NB4 (cell line): ENCODE data around the gene CFAP299.

Experiments
- MYC ChIP-seq: IDR thresholded peaks from 2 replicates; pipeline ENCODE4 v1.6.1; 2011; ENCODE audit warnings: low read depth, low read length
- POLR2A ChIP-seq: IDR thresholded peaks from 2 replicates; pipeline ENCODE4 v1.6.1; 2011; ENCODE audit warnings: mild to moderate bottlenecking; ENCODE audit not compliant: insufficient read length; ENCODE audit errors: extremely low read depth
- TF ChIP-seq, protein P1 (sequence below): IDR thresholded peaks from one replicate; pipeline ENCODE4 v1.5.1; 2012; ENCODE audit warnings: low read depth, low read length

DNA sequence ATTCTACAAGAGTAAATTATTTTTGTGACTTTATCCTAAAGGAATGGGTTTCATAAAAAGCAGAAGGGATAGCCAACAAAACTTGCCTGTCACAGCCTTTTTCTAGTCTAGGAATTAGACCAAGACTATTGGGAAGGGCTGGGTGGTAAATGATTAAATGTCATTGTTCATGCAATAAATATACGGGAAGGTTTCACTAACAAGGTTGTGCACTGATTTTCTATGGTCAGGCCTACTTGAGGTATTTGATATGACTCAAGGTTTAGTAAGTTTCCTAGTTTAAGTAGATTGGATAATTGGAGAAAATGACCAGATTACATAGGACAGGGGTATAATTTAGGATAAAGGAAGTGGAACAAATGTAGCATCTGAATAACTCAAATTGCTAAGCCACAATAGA lies 445.9 kb downstream of the CFAP299 start:
- TF ChIP-seq, protein P1, sequence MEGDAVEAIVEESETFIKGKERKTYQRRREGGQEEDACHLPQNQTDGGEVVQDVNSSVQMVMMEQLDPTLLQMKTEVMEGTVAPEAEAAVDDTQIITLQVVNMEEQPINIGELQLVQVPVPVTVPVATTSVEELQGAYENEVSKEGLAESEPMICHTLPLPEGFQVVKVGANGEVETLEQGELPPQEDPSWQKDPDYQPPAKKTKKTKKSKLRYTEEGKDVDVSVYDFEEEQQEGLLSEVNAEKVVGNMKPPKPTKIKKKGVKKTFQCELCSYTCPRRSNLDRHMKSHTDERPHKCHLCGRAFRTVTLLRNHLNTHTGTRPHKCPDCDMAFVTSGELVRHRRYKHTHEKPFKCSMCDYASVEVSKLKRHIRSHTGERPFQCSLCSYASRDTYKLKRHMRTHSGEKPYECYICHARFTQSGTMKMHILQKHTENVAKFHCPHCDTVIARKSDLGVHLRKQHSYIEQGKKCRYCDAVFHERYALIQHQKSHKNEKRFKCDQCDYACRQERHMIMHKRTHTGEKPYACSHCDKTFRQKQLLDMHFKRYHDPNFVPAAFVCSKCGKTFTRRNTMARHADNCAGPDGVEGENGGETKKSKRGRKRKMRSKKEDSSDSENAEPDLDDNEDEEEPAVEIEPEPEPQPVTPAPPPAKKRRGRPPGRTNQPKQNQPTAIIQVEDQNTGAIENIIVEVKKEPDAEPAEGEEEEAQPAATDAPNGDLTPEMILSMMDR = no peak
- TF ChIP-seq POLR2A = no peak
- no peak for TF ChIP-seq MYC
